HCT116 (cell line): ENCODE data around the gene MAP2K4.

Experiments used
- CBX3 ChIP-seq: IDR thresholded peaks from 2 replicates; pipeline ENCODE4 v1.6.1; 2012; ENCODE audit warnings: low read depth
- CTCF ChIP-seq, 3 experiments: fragments of 200-600 bp in 1 of 3; sonication (generic) in 1 of 3; IDR thresholded peaks in 2 of 3; conservative IDR thresholded peaks in 1 of 3; 2 replicates each; pipeline ENCODE4 v1.5.1; 2012 to 2017; ENCODE audit warnings: low read depth in 2 of 3, low read length in 2 of 3, antibody characterized with exemption in 1 of 3, borderline replicate concordance in 1 of 3, control low read depth in 1 of 3, mild to moderate bottlenecking in 1 of 3, mixed read lengths in 1 of 3, mixed run types in 1 of 3, moderate library complexity in 1 of 3; ENCODE audit not compliant: insufficient read depth in 1 of 3
- EGR1 ChIP-seq: IDR thresholded peaks from 2 replicates; pipeline ENCODE4 v1.6.1; 2012; ENCODE audit warnings: low read depth
- JUND ChIP-seq: IDR thresholded peaks from 2 replicates; pipeline ENCODE4 v1.6.1; 2012
- MAX ChIP-seq: IDR thresholded peaks from 2 replicates; pipeline ENCODE4 v1.6.1; 2012
- POLR2A ChIP-seq: IDR thresholded peaks from 2 replicates; pipeline ENCODE4 v1.7.0; 2011; ENCODE audit warnings: borderline replicate concordance; ENCODE audit not compliant: insufficient read depth, insufficient read length; ENCODE audit errors: extremely low read depth
- POLR2AphosphoS5 ChIP-seq: IDR thresholded peaks from 2 replicates; pipeline ENCODE4 v1.6.1; 2011; ENCODE audit warnings: mild to moderate bottlenecking, low read depth, low read length, moderate library complexity
- RAD21 ChIP-seq: IDR thresholded peaks from 2 replicates; pipeline ENCODE4 v1.6.1; 2012; ENCODE audit warnings: low read depth, mild to moderate bottlenecking
- SRF ChIP-seq: IDR thresholded peaks from 2 replicates; pipeline ENCODE4 v1.6.1; 2012; ENCODE audit warnings: low read depth
- TCF7L2 ChIP-seq: IDR thresholded peaks from 2 replicates; pipeline ENCODE4 v1.7.0; 2011; ENCODE audit warnings: borderline replicate concordance, inconsistent platforms; ENCODE audit not compliant: insufficient read depth, insufficient read length; ENCODE audit errors: extremely low read depth
- YY1 ChIP-seq: IDR thresholded peaks from 2 replicates; pipeline ENCODE4 v1.6.1; 2011; ENCODE audit warnings: low read length, low read depth, moderate library complexity, mild to moderate bottlenecking; ENCODE audit not compliant: insufficient replicate concordance; ENCODE audit errors: extremely low read depth
- ZFX ChIP-seq: fragments of 450-650 bp; IDR thresholded peaks from 2 replicates; pipeline ENCODE4 v1.6.1; 2017
- TF ChIP-seq, protein P1 (sequence below): IDR thresholded peaks from 2 replicates; pipeline ENCODE4 v1.6.1; 2012; ENCODE audit warnings: low read depth
- TF ChIP-seq, protein P2 (sequence below): IDR thresholded peaks from 2 replicates; pipeline ENCODE4 v1.6.1; 2012

DNA sequence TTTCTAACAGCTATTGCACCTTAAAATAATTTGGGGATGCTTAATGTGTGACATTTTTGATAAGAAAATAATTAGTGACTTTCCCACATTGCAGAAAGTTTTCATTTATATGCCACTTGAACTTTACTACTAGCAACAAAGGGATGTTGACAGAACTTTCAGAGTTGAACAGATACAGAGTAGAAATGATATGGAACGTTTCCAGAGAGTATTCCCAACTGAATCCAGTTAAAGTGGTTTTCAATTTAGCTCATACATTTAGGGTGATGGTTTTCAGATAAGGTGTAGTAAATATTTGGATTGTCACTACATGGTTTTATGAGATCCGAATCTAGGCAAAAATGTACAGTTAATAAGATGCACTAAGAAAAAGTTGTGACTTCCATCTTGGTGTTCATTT, 17.3 kb downstream of the MAP2K4 start:
- TF ChIP-seq CTCF (IDR thresholded peaks at IDR 0.05 in 2 of 3, conservative IDR thresholded peaks at IDR 0.05 in 1 of 3; ENCODE audit: borderline replicate concordance in 1 of 3, insufficient read depth in 1 of 3, low read depth in 2 of 3, low read length in 2 of 3) (no peak), CBX3 (no peak), EGR1 (no peak), POLR2AphosphoS5 (no peak), POLR2A (no peak), YY1 (no peak), RAD21 (no peak), JUND (no peak), SRF (no peak), MAX (no peak), ZFX (no peak), TCF7L2 (no peak)
- TF ChIP-seq, protein P1, sequence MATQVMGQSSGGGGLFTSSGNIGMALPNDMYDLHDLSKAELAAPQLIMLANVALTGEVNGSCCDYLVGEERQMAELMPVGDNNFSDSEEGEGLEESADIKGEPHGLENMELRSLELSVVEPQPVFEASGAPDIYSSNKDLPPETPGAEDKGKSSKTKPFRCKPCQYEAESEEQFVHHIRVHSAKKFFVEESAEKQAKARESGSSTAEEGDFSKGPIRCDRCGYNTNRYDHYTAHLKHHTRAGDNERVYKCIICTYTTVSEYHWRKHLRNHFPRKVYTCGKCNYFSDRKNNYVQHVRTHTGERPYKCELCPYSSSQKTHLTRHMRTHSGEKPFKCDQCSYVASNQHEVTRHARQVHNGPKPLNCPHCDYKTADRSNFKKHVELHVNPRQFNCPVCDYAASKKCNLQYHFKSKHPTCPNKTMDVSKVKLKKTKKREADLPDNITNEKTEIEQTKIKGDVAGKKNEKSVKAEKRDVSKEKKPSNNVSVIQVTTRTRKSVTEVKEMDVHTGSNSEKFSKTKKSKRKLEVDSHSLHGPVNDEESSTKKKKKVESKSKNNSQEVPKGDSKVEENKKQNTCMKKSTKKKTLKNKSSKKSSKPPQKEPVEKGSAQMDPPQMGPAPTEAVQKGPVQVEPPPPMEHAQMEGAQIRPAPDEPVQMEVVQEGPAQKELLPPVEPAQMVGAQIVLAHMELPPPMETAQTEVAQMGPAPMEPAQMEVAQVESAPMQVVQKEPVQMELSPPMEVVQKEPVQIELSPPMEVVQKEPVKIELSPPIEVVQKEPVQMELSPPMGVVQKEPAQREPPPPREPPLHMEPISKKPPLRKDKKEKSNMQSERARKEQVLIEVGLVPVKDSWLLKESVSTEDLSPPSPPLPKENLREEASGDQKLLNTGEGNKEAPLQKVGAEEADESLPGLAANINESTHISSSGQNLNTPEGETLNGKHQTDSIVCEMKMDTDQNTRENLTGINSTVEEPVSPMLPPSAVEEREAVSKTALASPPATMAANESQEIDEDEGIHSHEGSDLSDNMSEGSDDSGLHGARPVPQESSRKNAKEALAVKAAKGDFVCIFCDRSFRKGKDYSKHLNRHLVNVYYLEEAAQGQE = no peak
- TF ChIP-seq, protein P2, sequence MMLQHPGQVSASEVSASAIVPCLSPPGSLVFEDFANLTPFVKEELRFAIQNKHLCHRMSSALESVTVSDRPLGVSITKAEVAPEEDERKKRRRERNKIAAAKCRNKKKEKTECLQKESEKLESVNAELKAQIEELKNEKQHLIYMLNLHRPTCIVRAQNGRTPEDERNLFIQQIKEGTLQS = no peak
